Epithelial cell of esophagus (primary cell): Measurements from ENCODE around the gene FAM110A.

Source experiments
- DNase-seq: peaks from one replicate; pipeline ENCODE4 v3.0.0; 2010; ENCODE audit warnings: low read depth
- H3K4me3 ChIP-seq: 2 replicates; pipeline ENCODE4 v1.5.1; 2011; ENCODE audit warnings: mild to moderate bottlenecking, low read length, control low read depth
- CTCF ChIP-seq: IDR thresholded peaks from 2 replicates; pipeline ENCODE4 v1.5.1; 2011; ENCODE audit warnings: low read depth, mild to moderate bottlenecking, low read length, control low read depth, inconsistent platforms; ENCODE audit not compliant: insufficient read depth; ENCODE audit errors: missing control alignments

The FAM110A gene

GRCh38 chr20:839015-839414 is 5.5 kb downstream of the FAM110A start:
- no peak for TF ChIP-seq CTCF
- no peak overlapping the region for H3K4me3 ChIP-seq
- no peak for DNase-seq

- no peak overlapping the region for H3K4me3 ChIP-seq
- no peak for DNase-seq
- no peak for TF ChIP-seq CTCF
These were observed 6.1 kb downstream of the FAM110A start for GRCh38 chr20:839626-840025.

GRCh38 chr20:840503-840857 is 7.0 kb downstream of the FAM110A start:
- no peak for DNase-seq
- H3K4me3 ChIP-seq: peak overlapping the region; percentile 84
- no peak for TF ChIP-seq CTCF

- peak; percentile 65 for DNase-seq
- H3K4me3 ChIP-seq: peak overlapping the region; percentile 84
- TF ChIP-seq CTCF: no peak
These were observed 7.5 kb downstream of the FAM110A start for GRCh38 chr20:840858-841567.

- H3K4me3 ChIP-seq: peak overlapping the region; percentile 84
- no peak for TF ChIP-seq CTCF
- peak; percentile 71 for DNase-seq
These were observed 8.3 kb downstream of the FAM110A start for GRCh38 chr20:841568-842546.

- no peak for TF ChIP-seq CTCF
- peak overlapping the region; percentile 84 for H3K4me3 ChIP-seq
- no peak for DNase-seq
These were observed 9.0 kb downstream of the FAM110A start for GRCh38 chr20:842547-842940.
